OCI-LY3 (cell line): Measurements from ENCODE around the gene IPP.

Source experiments
- H2AFZ ChIP-seq: fragments of 200-600, 300-600 bp; shearing (Covaris generic); 2 replicates; pipeline ENCODE4 v1.6.0; 2014; ENCODE audit warnings: antibody characterized with exemption, low read depth, low read length
- H3K27ac ChIP-seq: fragments of 200-600, 300-600 bp; sonication (generic); 2 replicates; pipeline ENCODE4 v1.5.1; 2014; ENCODE audit warnings: mild to moderate bottlenecking, low read length, moderate library complexity, mixed read lengths
- H3K27me3 ChIP-seq: fragments of 200-600, 300-600 bp; sonication (generic); 2 replicates; pipeline ENCODE4 v1.6.1; 2014; ENCODE audit warnings: low read depth, low read length, mixed read lengths
- H3K36me3 ChIP-seq: fragments of 200-600, 300-600 bp; sonication (generic); replicated peaks from 2 replicates; pipeline ENCODE3; 2014; ENCODE audit warnings: low read depth, low read length, mixed read lengths
- H3K4me1 ChIP-seq: fragments of 300-600, 200-600 bp; sonication (generic); 2 replicates; pipeline ENCODE4 v1.6.1; 2014; ENCODE audit warnings: low read length, mixed read lengths
- H3K4me2 ChIP-seq: fragments of 200-600, 300-600 bp; sonication (generic); 2 replicates; pipeline ENCODE4 v1.6.1; 2014; ENCODE audit warnings: low read length, mixed read lengths
- H3K4me3 ChIP-seq: fragments of 300-600, 200-600 bp; sonication (generic); 2 replicates; pipeline ENCODE4 v1.5.1; 2014; ENCODE audit warnings: antibody characterized with exemption, mild to moderate bottlenecking, low read length, moderate library complexity
- H3K79me2 ChIP-seq: fragments of 300-600, 200-600 bp; shearing (Covaris generic); 2 replicates; pipeline ENCODE4 v1.6.1; 2014; ENCODE audit warnings: mild to moderate bottlenecking, low read length, mixed read lengths
- H3K9ac ChIP-seq: fragments of 300-600, 200-600 bp; shearing (Covaris generic); 2 replicates; pipeline ENCODE4 v1.6.0; 2014; ENCODE audit warnings: mild to moderate bottlenecking, low read length, moderate library complexity
- H3K9me3 ChIP-seq: fragments of 200-600, 300-600 bp; shearing (Covaris generic); 2 replicates; pipeline ENCODE4 v1.6.1; 2014; ENCODE audit warnings: low read length, mixed read lengths; ENCODE audit not compliant: insufficient read depth
- H4K20me1 ChIP-seq: fragments of 200-600, 300-600 bp; sonication (generic); 2 replicates; pipeline ENCODE4 v1.6.1; 2016; ENCODE audit warnings: low read length, mixed read lengths; ENCODE audit not compliant: insufficient read depth
- EZH2phosphoT487 ChIP-seq: fragments of 200-600 bp; shearing (Covaris generic); IDR thresholded peaks from 2 replicates; pipeline ENCODE4 v1.6.1; 2018; ENCODE audit warnings: antibody characterized with exemption, mixed run types, low read depth
- TF ChIP-seq, protein P1 (sequence below): fragments of 200-600, 300-600 bp; sonication (generic); IDR thresholded peaks from 2 replicates; pipeline ENCODE4 v1.5.1; 2014; ENCODE audit warnings: antibody characterized with exemption, low read length, low read depth

The IPP gene

DNA sequence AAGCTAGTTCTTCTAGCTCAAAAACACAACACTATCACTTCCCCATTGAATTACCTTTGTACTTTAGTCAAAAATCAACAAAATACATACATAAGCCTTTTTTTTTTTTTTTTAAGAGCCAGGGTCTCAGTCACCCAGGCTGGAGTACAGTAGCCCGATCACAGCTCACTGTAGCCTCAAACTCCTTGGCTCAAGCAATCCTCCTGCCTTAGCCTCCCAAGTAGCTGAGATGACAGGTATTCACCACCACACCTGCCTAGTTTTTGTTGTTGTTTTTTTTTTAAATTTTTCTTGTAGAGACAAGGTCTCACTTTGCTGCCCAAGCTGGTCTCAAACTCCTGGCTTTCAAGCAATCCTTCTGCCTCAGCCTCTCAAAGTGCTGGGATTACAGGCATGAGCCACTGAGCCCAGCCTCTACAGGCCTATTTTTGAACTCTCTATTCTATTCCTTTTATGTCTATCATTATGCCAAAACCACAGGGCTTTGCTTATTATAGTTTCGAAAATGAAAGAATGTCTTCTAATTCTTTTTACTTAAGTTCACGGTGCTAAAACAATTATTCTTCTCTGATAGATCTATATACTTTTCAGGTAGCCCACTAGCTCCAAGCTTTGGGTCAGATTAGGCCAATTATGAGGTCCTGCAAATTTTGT is 93.8 kb downstream of the IPP start:
- H4K20me1 ChIP-seq, result 0 out of 2 replicates have a peak, but pooled peaks cover 7% of the 10 kb centered on the region
- TF ChIP-seq EZH2phosphoT487, result no peak
- TF ChIP-seq, protein P1, sequence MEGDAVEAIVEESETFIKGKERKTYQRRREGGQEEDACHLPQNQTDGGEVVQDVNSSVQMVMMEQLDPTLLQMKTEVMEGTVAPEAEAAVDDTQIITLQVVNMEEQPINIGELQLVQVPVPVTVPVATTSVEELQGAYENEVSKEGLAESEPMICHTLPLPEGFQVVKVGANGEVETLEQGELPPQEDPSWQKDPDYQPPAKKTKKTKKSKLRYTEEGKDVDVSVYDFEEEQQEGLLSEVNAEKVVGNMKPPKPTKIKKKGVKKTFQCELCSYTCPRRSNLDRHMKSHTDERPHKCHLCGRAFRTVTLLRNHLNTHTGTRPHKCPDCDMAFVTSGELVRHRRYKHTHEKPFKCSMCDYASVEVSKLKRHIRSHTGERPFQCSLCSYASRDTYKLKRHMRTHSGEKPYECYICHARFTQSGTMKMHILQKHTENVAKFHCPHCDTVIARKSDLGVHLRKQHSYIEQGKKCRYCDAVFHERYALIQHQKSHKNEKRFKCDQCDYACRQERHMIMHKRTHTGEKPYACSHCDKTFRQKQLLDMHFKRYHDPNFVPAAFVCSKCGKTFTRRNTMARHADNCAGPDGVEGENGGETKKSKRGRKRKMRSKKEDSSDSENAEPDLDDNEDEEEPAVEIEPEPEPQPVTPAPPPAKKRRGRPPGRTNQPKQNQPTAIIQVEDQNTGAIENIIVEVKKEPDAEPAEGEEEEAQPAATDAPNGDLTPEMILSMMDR, result no peak
- no peak overlapping the region for H3K27ac ChIP-seq
- H2AFZ ChIP-seq, result no peak overlapping the region
- no peaks in the 10 kb centered on the region for H3K9me3 ChIP-seq
- no peaks in the 10 kb centered on the region for H3K4me1 ChIP-seq
- H3K27me3 ChIP-seq, result no peaks in the 10 kb centered on the region
- no peak overlapping the region for H3K4me3 ChIP-seq
- H3K4me2 ChIP-seq, result no peak overlapping the region
- peaks cover 41% of the 10 kb centered on the region for H3K36me3 ChIP-seq
- H3K9ac ChIP-seq, result no peak overlapping the region
- peaks cover 7% of the 10 kb centered on the region for H3K79me2 ChIP-seq

DNA sequence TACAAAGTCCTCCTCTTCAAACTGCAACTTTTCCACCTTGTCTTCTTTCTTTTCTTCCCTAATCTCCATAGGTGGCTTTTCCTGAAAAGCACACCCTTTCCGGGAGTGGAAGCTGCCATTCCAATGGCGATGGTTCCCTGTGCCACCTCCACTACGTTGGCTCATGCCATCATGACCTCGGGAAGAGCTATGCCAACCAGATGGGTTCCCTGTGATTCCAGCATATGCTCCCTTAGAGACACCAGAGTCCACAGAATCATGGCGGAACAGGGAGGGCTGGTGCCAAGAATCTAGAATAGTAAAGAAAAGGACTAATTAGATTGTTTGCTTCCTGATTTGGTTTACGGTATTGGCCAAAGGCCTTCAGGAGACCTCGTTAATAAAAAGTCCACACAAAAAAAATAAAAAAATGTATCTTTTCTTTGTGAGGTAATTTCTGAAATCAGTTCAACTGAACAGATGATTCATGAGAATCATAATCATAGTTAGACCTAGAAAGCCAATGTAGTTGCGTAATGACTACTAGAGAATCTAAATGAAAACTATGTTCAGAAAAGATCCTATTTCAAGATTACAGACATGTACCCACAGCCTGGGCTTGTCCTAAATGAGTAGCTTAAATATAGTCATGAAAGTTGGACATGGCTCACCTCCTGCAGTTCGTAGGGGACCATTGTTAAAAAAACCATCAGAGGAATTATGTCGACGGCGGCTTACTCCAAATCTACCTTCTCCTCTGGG is 95.7 kb downstream of the IPP start:
- Histone ChIP-seq H3K4me2 (no peak overlapping the region), H3K4me3 (no peak overlapping the region), H3K27me3 (no peaks in the 10 kb centered on the region), H3K4me1 (no peaks in the 10 kb centered on the region), H3K9me3 (no peaks in the 10 kb centered on the region), H4K20me1 (no peaks in the 10 kb centered on the region), H3K27ac (no peak overlapping the region), H2AFZ (no peak overlapping the region), H3K79me2 (no peaks in the 10 kb centered on the region), H3K36me3 (peaks cover 40% of the 10 kb centered on the region), H3K9ac (no peak overlapping the region)
- TF ChIP-seq, protein P1, result no peak
- no peak for TF ChIP-seq EZH2phosphoT487
